Measurements from ENCODE around the gene PIP5K1B. TPM values are rescaled to one million over a fixed set of nuclear protein-coding genes. Genes with fewer than 3 reads are reported as not detected.
"Not testable (repeated sequence)": the region's sequence is repeated elsewhere in the genome, so short reads cannot be mapped to it uniquely, and the experiment has no call there.

Gene PIP5K1B
- total RNA-seq, 1 donor from 2014 or later = 71.9 TPM

GRCh38 chr9:69049094-69049493 lies 344.1 kb downstream of the PIP5K1B start:
- TF ChIP-seq CTCF (IDR thresholded peaks at IDR 0.05; ENCODE audit: borderline replicate concordance) = no peak
- Histone ChIP-seq H3K27ac (replicated peaks) (no peak overlapping the region), H3K9me3 (replicated peaks) (no peaks in the 10 kb centered on the region), H3K4me1 (peaks cover 41% of the 10 kb centered on the region), H3K36me3 (peaks cover 33% of the 10 kb centered on the region), H3K27me3 (ENCODE audit: low read depth) (no peaks in the 10 kb centered on the region), H3K4me3 (no peak overlapping the region)
- no peak for DNase-seq
- intact Hi-C loops (cut with micrococcal nuclease) = no loop called here

- Histone ChIP-seq H3K4me1 (peaks cover 31% of the 10 kb centered on the region), H3K36me3 (peaks cover 33% of the 10 kb centered on the region)
- DNase-seq; intact Hi-C loops (cut with micrococcal nuclease); H3K27me3 ChIP-seq (ENCODE audit: low read depth); H3K4me3 ChIP-seq; H3K9me3 ChIP-seq (replicated peaks); H3K27ac ChIP-seq (replicated peaks): not testable (repeated sequence)
Measured at GRCh38 chr9:69050936-69051335, 345.9 kb downstream of the PIP5K1B start.

- intact Hi-C loops (cut with micrococcal nuclease) = loop anchor here (5.0 kb wide), 1 partner anchor 137 kb away; no protein-coding TSS in a partner anchor
- no peak for DNase-seq
- H3K4me1 ChIP-seq = peaks cover 10% of the 10 kb centered on the region
- H3K9me3 ChIP-seq (replicated peaks) = no peaks in the 10 kb centered on the region
- H3K27me3 ChIP-seq (ENCODE audit: low read depth) = no peaks in the 10 kb centered on the region
- H3K36me3 ChIP-seq = peaks cover 13% of the 10 kb centered on the region
- no peak overlapping the region for H3K27ac ChIP-seq (replicated peaks)
- no peak overlapping the region for H3K4me3 ChIP-seq
- no peak for TF ChIP-seq CTCF (IDR thresholded peaks at IDR 0.05; ENCODE audit: borderline replicate concordance)
Measured at GRCh38 chr9:69054989-69055388, 349.9 kb downstream of the PIP5K1B start.

- TF ChIP-seq CTCF (IDR thresholded peaks at IDR 0.05; ENCODE audit: borderline replicate concordance) = no peak
- intact Hi-C loops (cut with micrococcal nuclease) = loop anchor here (5.0 kb wide), 1 partner anchor 136 kb away; no protein-coding TSS in a partner anchor
Measured at GRCh38 chr9:69056191-69056815, 351.3 kb downstream of the PIP5K1B start.

GRCh38 chr9:69058101-69058500 lies 353.1 kb downstream of the PIP5K1B start:
- no peak for TF ChIP-seq CTCF (IDR thresholded peaks at IDR 0.05; ENCODE audit: borderline replicate concordance)
- Histone ChIP-seq H3K27ac (replicated peaks) (no peak overlapping the region), H3K36me3 (peaks cover 10% of the 10 kb centered on the region), H3K4me3 (no peak overlapping the region), H3K4me1 (peaks cover 14% of the 10 kb centered on the region), H3K27me3 (ENCODE audit: low read depth) (no peaks in the 10 kb centered on the region), H3K9me3 (replicated peaks) (no peaks in the 10 kb centered on the region)
- intact Hi-C loops (cut with micrococcal nuclease) = loop anchor here (5.0 kb wide), 1 partner anchor 134 kb away; no protein-coding TSS in a partner anchor
- DNase-seq = no peak

More at GRCh38 chr9:69056191-69056815, 351.3 kb downstream of the PIP5K1B start:
- no peak for DNase-seq
- peaks cover 14% of the 10 kb centered on the region for H3K4me1 ChIP-seq
- peaks cover 9% of the 10 kb centered on the region for H3K36me3 ChIP-seq
- H3K27me3 ChIP-seq (ENCODE audit: low read depth) = no peaks in the 10 kb centered on the region
- no peak overlapping the region for H3K27ac ChIP-seq (replicated peaks)
- no peak overlapping the region for H3K4me3 ChIP-seq
- no peaks in the 10 kb centered on the region for H3K9me3 ChIP-seq (replicated peaks)

Other genes with a start within 250 kb of the PIP5K1B start
- not detected for gene TMEM252, start 164.4 kb upstream of the PIP5K1B start, total RNA-seq

Data from left ventricle myocardium inferior (tissue), 1 donor.